22Rv1 (cell line): Measurements from ENCODE around the gene CORIN.

Experiments
- ZFX ChIP-seq: fragments of 450-650 bp; IDR thresholded peaks from 2 replicates; pipeline ENCODE4 v1.6.1; 2017; ENCODE audit warnings: antibody characterized with exemption, borderline replicate concordance
- TF ChIP-seq, protein P1 (sequence below): fragments of 450-650 bp; IDR thresholded peaks from 2 replicates; pipeline ENCODE4 v1.5.1; 2017; ENCODE audit warnings: mild to moderate bottlenecking

DNA sequence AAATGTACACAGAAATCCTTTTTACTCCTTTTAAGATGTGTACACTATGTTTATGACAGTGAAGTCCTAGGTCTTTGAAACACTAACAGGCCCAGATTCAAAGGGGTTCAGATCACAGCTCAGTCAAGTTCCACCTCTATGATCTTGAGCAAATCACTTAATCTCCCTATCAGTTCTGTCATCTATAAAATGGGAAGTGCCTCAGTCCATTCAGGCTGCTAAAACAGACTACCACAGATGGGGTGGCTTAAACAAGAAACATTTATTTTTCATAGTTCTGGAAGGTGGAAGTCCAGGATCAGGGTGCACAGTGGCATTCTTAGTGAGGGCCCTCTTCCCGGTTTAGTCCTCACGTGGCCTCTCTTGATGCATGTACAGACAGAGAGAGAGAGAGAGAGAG, 117.1 kb downstream of the CORIN start:
- TF ChIP-seq, protein P1, sequence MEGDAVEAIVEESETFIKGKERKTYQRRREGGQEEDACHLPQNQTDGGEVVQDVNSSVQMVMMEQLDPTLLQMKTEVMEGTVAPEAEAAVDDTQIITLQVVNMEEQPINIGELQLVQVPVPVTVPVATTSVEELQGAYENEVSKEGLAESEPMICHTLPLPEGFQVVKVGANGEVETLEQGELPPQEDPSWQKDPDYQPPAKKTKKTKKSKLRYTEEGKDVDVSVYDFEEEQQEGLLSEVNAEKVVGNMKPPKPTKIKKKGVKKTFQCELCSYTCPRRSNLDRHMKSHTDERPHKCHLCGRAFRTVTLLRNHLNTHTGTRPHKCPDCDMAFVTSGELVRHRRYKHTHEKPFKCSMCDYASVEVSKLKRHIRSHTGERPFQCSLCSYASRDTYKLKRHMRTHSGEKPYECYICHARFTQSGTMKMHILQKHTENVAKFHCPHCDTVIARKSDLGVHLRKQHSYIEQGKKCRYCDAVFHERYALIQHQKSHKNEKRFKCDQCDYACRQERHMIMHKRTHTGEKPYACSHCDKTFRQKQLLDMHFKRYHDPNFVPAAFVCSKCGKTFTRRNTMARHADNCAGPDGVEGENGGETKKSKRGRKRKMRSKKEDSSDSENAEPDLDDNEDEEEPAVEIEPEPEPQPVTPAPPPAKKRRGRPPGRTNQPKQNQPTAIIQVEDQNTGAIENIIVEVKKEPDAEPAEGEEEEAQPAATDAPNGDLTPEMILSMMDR = no peak
- no peak for TF ChIP-seq ZFX
